Measurements from ENCODE around the gene ZIC2. TPM values are rescaled to one million over a fixed set of nuclear protein-coding genes. Genes with fewer than 3 reads are reported as not detected.
A peak's percentile ranks its signal among the peaks of the same experiment; 100 is the strongest.

The ZIC2 gene
- total RNA-seq, 1 experiment from 2014 or later: 4.4 TPM

GRCh38 chr13:99985241-99985874, 3.8 kb downstream of the ZIC2 start:
- no peak for DNase-seq (ENCODE audit: low read depth)

GRCh38 chr13:99985886-99986527, 4.4 kb downstream of the ZIC2 start:
- DNase-seq (ENCODE audit: low read depth): no peak

DNA sequence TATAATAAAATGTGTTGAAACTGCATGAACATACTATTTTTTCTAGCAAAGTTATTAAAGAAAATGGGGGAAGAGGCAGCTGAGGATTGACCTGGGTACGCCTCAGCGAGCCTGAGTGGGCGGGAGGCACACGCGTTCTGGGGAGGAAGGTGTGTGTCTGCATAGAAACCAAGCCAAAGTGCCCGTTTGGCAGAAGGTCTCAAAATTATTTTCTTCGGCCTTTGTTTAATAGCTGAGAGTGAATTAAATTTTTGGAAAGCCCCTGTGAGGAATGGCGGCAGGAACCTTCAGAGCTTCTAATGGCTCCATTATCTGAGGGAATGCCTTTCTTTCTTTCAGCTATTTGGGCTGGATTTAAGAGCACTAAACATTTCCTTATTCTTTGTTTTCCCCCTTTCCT, 5.2 kb downstream of the ZIC2 start:
- DNase-seq (ENCODE audit: low read depth): no peak

GRCh38 chr13:99987154-99988019, 5.8 kb downstream of the ZIC2 start:
- no peak for DNase-seq (ENCODE audit: low read depth)

- DNase-seq (ENCODE audit: low read depth): no peak
These were observed 7.1 kb downstream of the ZIC2 start for GRCh38 chr13:99988529-99989275.

DNA sequence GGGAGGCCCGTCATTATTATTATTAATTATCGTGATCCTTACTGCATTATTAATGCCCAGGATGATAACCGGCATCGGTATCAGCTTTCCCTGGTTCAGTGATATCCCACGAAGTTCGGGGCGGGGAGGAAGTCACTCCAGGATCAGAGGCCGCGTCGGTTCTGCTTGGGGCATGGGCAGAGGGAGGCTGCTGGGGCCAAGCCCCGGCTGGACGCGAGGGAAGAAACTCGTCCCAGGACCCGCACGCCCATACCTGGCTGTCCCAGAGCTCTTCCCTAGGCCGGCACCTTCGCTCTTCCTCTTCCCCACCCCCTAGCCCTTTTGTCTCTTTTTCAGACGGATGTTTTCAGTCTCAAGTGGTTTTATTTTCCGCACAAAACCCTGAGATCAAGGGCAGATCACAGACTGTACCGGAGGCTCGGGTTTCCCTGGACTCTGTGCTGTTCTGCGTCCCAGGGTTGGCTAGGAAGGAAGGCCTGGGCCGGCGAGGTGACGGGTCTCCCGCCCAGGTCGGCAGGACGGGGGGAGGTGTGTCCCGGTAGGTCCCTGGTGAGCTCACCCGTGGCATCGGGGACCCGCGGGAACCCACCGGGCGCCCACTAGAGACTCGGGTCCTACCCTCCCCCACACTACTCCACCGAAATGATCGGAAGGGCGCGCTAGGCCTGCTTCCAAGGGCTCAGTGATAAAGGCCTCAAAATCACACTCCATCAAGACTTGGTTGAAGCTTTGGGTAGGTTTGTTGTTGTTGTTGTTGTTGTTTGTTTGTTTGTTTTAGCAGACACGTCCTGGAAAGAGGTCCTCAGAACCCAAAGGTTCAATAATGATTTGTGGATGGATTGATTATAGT, 7.9 kb downstream of the ZIC2 start:
- no peak for DNase-seq (ENCODE audit: low read depth)

DNA sequence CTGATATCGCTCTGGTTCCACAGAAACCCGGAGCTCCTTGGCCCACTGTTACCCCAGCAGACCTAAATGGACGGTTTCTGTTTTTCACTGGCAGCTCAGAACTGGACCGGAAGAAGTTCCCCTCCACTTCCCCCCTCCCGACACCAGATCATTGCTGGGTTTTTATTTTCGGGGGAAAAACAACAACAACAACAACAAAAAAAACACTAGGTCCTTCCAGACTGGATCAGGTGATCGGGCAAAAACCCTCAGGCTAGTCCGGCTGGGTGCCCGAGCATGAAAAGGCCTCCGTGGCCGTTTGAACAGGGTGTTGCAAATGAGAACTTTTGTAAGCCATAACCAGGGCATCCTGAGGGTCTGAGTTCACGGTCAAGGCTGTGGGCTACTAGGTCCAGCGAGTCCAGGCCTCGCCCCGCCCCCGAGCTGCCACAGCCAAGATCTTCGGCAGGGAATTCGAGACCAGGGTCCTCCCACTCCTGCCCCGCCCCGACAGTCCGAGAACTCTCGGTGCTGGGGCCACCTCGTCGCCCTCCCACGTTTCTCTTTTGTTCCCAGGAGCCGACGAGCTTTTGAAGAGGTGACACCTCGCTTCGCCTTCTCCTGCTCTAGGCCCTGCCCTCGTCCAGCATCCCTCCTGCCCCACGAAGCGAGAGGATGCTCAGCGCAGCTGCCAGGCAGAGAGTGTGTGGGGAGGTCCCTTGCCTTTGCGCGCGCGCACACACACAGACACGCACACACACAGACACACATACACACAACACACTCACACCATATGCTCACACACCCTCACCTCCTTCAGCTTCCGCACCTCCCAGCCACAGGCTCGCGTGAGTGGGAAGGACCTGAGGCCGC, 8.8 kb downstream of the ZIC2 start:
- no peak for DNase-seq (ENCODE audit: low read depth)

DNA sequence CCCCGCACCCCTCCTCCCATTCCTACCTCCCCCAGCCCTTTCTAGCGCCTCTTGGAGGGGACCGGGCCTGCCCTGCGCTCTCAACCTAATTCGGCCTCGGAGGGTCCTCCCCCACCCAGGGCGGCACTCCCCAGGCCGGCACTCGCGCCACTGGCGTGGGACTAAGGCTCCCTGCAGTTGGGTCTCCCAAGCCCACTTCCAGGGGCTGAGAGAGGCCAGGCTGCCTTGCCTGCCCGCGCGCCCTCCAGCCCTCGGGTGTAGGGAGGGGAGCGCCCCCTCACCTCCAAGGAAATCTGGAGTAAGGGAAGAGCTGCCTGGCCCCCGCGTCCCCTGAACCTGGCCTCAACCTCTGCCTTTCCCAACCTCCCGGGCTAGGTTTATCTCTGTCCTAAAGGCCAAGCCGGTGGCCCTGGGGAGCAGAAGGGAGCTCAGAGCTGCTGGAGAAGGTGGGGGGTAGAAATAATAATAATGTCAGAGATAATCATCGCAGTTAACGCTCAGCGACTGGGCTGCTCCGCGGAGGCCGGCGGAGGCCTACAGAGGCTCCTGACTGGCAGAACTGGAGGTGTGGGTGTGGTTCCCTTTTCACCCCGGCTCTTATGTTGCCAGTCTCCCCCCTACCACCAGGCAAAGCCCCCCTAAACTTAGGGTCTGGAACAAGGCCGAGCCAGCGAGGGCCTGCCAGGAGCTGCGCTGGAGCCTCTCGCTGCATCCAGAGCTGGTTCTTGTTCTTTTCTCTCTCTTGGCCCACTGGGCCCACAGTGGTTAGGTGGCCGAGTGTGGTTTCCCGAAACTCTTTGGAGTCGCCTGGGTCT, 9.6 kb downstream of the ZIC2 start:
- no peak for DNase-seq (ENCODE audit: low read depth)

DNA sequence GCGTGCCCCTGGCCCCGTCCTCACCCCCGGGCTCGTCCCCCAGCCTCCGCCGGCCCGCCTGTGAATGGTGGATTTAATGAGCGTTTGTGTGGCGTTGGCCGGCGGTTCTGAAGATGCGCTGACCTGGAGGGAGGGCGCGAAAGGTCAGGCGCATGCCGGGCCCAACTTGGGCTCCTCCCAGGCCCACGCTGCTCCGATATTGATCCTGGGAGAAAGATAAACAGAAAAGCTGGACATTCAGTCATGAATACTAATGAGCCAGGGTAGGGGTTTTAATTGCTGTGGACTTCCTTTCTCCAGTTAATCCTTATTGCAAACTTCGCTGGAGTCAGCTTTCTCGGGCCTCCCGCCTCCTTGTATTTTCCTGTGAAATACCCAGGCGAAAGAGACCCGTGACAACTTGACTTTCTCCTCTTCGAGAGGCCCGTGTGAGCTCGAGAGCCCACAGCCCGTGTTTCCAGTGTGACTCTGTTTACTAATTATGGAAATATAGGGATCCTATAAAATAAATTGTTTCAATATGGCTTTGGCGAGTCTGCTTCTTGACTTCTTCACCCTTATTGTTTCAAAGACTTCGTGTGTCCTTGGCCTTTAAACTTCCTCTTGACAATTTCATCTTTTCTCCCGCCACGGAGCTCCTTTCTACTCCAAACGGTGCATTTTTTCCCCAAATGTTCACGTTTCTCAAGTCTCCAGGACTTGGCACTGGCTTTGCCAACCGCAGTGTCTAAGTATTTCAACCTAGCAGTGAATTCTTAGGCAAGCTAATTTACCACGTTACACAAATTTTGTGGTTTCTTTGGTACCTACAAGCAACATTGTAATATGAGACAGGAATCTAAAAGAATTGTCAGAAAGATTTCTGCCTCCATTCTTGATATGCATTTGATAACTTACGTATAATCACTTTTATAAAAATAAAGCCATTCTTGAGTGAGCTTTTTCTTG, 10.5 kb downstream of the ZIC2 start:
- DNase-seq (ENCODE audit: low read depth): no peak

- peak; percentile 82 for DNase-seq (ENCODE audit: low read depth)
These were observed 11.4 kb downstream of the ZIC2 start for GRCh38 chr13:99992949-99993351.

GRCh38 chr13:99993660-99994637, 12.4 kb downstream of the ZIC2 start:
- no peak for DNase-seq (ENCODE audit: low read depth)

DNA sequence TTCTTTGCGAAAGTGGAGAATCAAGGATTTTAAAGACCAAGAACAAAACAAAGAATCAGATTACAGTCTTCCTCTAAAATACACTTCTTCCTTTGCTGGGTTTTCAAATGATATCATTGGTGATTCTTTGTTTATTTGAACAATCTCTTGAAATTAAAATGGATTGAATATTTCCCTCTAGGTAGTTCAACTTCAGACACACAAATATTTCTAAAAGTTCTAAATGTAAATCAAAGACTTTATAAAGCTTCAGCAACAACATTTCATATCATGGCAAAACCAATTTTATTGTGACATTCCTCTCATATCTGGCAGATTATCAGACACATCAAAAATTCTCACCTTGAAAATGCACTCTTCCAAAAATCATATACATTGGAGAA, 13.0 kb downstream of the ZIC2 start:
- no peak for DNase-seq (ENCODE audit: low read depth)

DNA sequence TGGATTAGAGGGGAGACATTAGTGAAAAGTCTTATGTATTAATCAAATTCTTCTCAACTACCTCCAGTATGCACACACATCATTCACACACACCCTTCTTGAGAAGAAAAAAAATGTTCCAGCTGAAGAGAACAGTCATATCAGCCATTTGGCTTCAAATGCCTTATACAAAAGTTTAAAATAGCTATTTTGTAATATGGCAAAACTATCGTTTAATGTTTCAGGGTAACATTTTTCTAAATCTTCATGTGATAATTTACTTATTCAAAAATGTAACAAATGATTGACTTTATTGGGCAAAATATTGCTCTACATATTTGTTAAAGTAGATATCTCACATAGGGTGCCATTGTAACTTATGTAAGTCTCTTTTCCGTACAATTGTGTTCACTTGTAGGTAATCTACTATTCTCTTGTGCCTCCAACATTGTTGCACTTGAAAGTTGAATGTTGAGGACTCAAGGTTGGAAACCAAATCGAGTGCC, 13.6 kb downstream of the ZIC2 start:
- no peak for DNase-seq (ENCODE audit: low read depth)

DNA sequence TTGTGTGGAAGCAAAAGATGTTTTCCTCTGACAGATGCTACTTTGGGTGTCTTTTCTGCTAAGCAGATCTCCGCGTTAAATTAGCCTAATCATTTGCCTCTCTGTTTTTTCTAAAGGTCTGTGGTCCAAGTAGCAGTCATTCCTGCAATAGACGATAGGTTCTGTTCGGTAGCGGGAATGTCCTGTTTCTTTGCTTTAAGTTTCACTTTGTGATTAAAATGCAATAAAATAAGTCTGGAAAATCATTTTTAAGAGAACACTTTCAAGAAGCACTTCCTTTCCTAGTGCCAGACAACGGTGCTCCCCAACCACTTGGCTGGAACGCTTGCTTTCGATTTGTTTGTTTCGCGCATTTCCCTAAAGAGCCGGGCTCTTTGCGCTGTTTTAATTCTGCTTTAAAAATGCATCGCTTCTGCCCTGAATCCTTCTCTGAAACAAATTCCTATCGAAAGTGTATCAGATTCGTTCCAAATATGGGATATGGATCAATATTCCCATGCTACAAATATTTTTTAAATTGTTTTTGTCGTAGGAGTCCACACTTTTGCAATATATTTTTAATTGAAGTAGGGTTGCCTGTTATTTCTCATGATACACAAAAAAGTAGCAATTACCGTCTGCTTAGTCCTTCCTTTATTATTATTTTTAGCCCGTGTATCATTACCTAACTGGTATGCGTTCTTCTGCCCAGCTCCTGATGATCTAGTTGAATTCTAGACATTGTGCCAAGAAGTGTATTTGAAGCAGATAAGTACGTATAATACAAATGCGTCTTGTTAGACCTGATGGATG, 14.2 kb downstream of the ZIC2 start:
- no peak for DNase-seq (ENCODE audit: low read depth)

DNA sequence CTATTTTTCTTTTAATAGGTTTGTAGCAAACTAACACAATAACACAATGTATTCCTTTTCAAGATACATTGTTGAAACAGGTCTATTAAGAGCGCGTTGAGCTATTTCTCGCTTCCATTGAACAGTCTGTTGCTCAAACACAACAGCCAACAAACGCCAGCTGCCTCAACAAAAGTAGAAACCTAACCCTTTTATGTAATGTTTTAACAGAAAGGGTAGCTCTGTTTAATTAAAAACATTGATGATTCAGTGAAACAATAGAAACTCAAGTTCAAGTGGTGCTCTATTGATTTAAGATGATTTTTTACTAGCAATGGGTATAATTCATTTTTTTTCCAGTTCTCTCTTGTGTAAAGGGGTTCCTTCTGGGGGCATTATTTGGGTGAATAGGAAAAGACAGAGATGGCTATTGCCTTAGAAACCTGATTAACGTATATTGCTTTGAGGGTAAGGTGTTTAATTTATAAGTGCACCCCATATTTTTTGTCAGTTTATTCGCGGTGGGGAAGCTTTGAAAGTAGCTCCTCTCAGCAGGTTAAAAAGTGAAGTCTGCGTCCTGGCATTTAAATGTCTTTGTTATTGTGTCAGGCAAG, 14.9 kb downstream of the ZIC2 start:
- no peak for DNase-seq (ENCODE audit: low read depth)
